ENCODE data around the gene B3GNT2. TPM values are rescaled to one million over a fixed set of nuclear protein-coding genes. Genes with fewer than 3 reads are reported as not detected.

Gene B3GNT2
- total RNA-seq, 4 donors from 2014 or later, result 28.1 to 41.6 (median 38.4) TPM

GRCh38 chr2:62150597-62151305, 45.2 kb upstream of the B3GNT2 start:
- in situ Hi-C loops (cut with MboI; ENCODE audit: low pct_ligation_motif_present in 1 of 4, low pct_unique_long_range_greater_than_20kb in 1 of 4, low sequenced_read_pairs in 3 of 4), result no loop called here
- DNase-seq, result no peak
- H3K36me3 ChIP-seq, result no peaks in the 10 kb centered on the region
- no peak overlapping the region for H3K27ac ChIP-seq
- 73 to 82% methylated on average over 2 to 6 of the region's 6 CpGs for WGBS, 2 donors (ENCODE audit: low coverage in 1 of 2)
- H3K27me3 ChIP-seq, result no peaks in the 10 kb centered on the region
- no peaks in the 10 kb centered on the region for H3K9me3 ChIP-seq
- no peaks in the 10 kb centered on the region for H3K4me1 ChIP-seq
- H3K4me3 ChIP-seq, result no peak overlapping the region
- intact Hi-C loops (cut with DNase I; ENCODE audit: low total_unique reads), result no loop called here
- TF ChIP-seq EP300 (IDR thresholded peaks at IDR 0.05; ENCODE audit: low read depth) (no peak), POLR2AphosphoS5 (IDR thresholded peaks at IDR 0.05) (no peak), CTCF (IDR thresholded peaks at IDR 0.05) (no peak), POLR2A (IDR thresholded peaks at IDR 0.05) (no peak)

GRCh38 chr2:62151306-62151638, 44.6 kb upstream of the B3GNT2 start:
- Histone ChIP-seq H3K27ac (no peak overlapping the region), H3K36me3 (no peaks in the 10 kb centered on the region), H3K4me3 (no peak overlapping the region), H3K27me3 (no peaks in the 10 kb centered on the region), H3K4me1 (no peaks in the 10 kb centered on the region), H3K9me3 (no peaks in the 10 kb centered on the region)
- in situ Hi-C loops (cut with MboI; ENCODE audit: low pct_ligation_motif_present in 1 of 4, low pct_unique_long_range_greater_than_20kb in 1 of 4, low sequenced_read_pairs in 3 of 4), result no loop called here
- WGBS, 2 donors (ENCODE audit: low coverage in 1 of 2), result 85% methylated on average over 4 of the region's 4 CpGs; no CpG with 5 or more reads in 1 of the 2 donors
- TF ChIP-seq POLR2AphosphoS5 (IDR thresholded peaks at IDR 0.05) (no peak), POLR2A (IDR thresholded peaks at IDR 0.05) (no peak), CTCF (IDR thresholded peaks at IDR 0.05) (no peak), EP300 (IDR thresholded peaks at IDR 0.05; ENCODE audit: low read depth) (no peak)
- no peak for DNase-seq
- intact Hi-C loops (cut with DNase I; ENCODE audit: low total_unique reads), result no loop called here

GRCh38 chr2:62152000-62152399, 43.9 kb upstream of the B3GNT2 start:
- H3K27ac ChIP-seq, result no peak overlapping the region
- no peak for DNase-seq
- no peak overlapping the region for H3K4me3 ChIP-seq
- intact Hi-C loops (cut with DNase I; ENCODE audit: low total_unique reads), result no loop called here
- 89% methylated on average over 3 of the region's 3 CpGs; no CpG with 5 or more reads in 1 of the 2 donors for WGBS, 2 donors (ENCODE audit: low coverage in 1 of 2)
- no peaks in the 10 kb centered on the region for H3K4me1 ChIP-seq
- no peaks in the 10 kb centered on the region for H3K27me3 ChIP-seq
- no peak for TF ChIP-seq POLR2AphosphoS5 (IDR thresholded peaks at IDR 0.05)
- TF ChIP-seq POLR2A (IDR thresholded peaks at IDR 0.05), result no peak
- TF ChIP-seq EP300 (IDR thresholded peaks at IDR 0.05; ENCODE audit: low read depth), result no peak
- no peak for TF ChIP-seq CTCF (IDR thresholded peaks at IDR 0.05)
- in situ Hi-C loops (cut with MboI; ENCODE audit: low pct_ligation_motif_present in 1 of 4, low pct_unique_long_range_greater_than_20kb in 1 of 4, low sequenced_read_pairs in 3 of 4), result no loop called here
- no peaks in the 10 kb centered on the region for H3K9me3 ChIP-seq
- no peaks in the 10 kb centered on the region for H3K36me3 ChIP-seq

- intact Hi-C loops (cut with DNase I; ENCODE audit: low total_unique reads), result no loop called here
These were observed 38.9 kb upstream of the B3GNT2 start for GRCh38 chr2:62156861-62157496.

More at GRCh38 chr2:62156861-62157496, 38.9 kb upstream of the B3GNT2 start:
- Histone ChIP-seq H3K4me1 (no peaks in the 10 kb centered on the region), H3K4me3 (no peak overlapping the region), H3K27ac (no peak overlapping the region), H3K9me3 (no peaks in the 10 kb centered on the region), H3K36me3 (no peaks in the 10 kb centered on the region), H3K27me3 (no peaks in the 10 kb centered on the region)
- in situ Hi-C loops (cut with MboI; ENCODE audit: low pct_ligation_motif_present in 1 of 4, low pct_unique_long_range_greater_than_20kb in 1 of 4, low sequenced_read_pairs in 3 of 4), result no loop called here
- TF ChIP-seq POLR2AphosphoS5 (IDR thresholded peaks at IDR 0.05), result no peak
- TF ChIP-seq EP300 (IDR thresholded peaks at IDR 0.05; ENCODE audit: low read depth), result no peak
- no peak for TF ChIP-seq POLR2A (IDR thresholded peaks at IDR 0.05)
- no peak for TF ChIP-seq CTCF (IDR thresholded peaks at IDR 0.05)
- WGBS, 2 donors (ENCODE audit: low coverage in 1 of 2), result 75 to 84% methylated on average over 5 to 6 of the region's 6 CpGs
- no peak for DNase-seq
